Activated naive CD8-positive, alpha-beta T cell (primary cell): Measurements from ENCODE around the gene SLC23A1.
"Not testable (repeated sequence)": the region's sequence is repeated elsewhere in the genome, so short reads cannot be mapped to it uniquely, and the experiment has no call there.

Experiments used
- H3K27ac Mint-ChIP-seq: one replicate; pipeline ENCODE4 v1.8.0; 2021; ENCODE audit warnings: mixed read lengths
- H3K27me3 Mint-ChIP-seq: one replicate; pipeline ENCODE4 v1.8.0; 2021; ENCODE audit warnings: mixed read lengths
- H3K36me3 Mint-ChIP-seq: one replicate; pipeline ENCODE4 v1.8.0; 2021; ENCODE audit warnings: mixed read lengths
- H3K4me1 Mint-ChIP-seq: one replicate; pipeline ENCODE4 v1.8.0; 2021; ENCODE audit warnings: low read depth, mixed read lengths
- H3K4me3 Mint-ChIP-seq: one replicate; pipeline ENCODE4 v1.8.0; 2021; ENCODE audit warnings: mild to moderate bottlenecking, mixed read lengths
- H3K9me3 Mint-ChIP-seq: one replicate; pipeline ENCODE4 v1.8.0; 2021; ENCODE audit warnings: low read depth, mixed read lengths

SLC23A1 gene

GRCh38 chr5:139413153-139413552 lies 30.1 kb upstream of the SLC23A1 start:
- H3K4me1 Mint-ChIP-seq, result peaks cover 30% of the 10 kb centered on the region
- H3K27ac Mint-ChIP-seq, result no peak overlapping the region
- H3K36me3 Mint-ChIP-seq, result peaks cover 26% of the 10 kb centered on the region
- no peaks in the 10 kb centered on the region for H3K27me3 Mint-ChIP-seq
- no peaks in the 10 kb centered on the region for H3K9me3 Mint-ChIP-seq
- H3K4me3 Mint-ChIP-seq, result no peak overlapping the region

GRCh38 chr5:139410993-139411828 lies 28.1 kb upstream of the SLC23A1 start:
- H3K27me3 Mint-ChIP-seq, result no peaks in the 10 kb centered on the region
- no peak overlapping the region for H3K27ac Mint-ChIP-seq
- H3K4me3 Mint-ChIP-seq, result no peak overlapping the region
- H3K36me3 Mint-ChIP-seq, result peaks cover 23% of the 10 kb centered on the region
- no peaks in the 10 kb centered on the region for H3K9me3 Mint-ChIP-seq
- peaks cover 30% of the 10 kb centered on the region for H3K4me1 Mint-ChIP-seq

GRCh38 chr5:139410121-139410992 lies 27.3 kb upstream of the SLC23A1 start:
- Mint-ChIP-seq H3K27ac (no peak overlapping the region), H3K9me3 (no peaks in the 10 kb centered on the region), H3K36me3 (peaks cover 22% of the 10 kb centered on the region), H3K4me1 (peaks cover 22% of the 10 kb centered on the region), H3K27me3 (no peaks in the 10 kb centered on the region), H3K4me3 (no peak overlapping the region)

- H3K27me3 Mint-ChIP-seq, H3K9me3 Mint-ChIP-seq, H3K4me3 Mint-ChIP-seq, H3K27ac Mint-ChIP-seq: not testable (repeated sequence)
- H3K36me3 Mint-ChIP-seq, result peaks cover 19% of the 10 kb centered on the region
- peaks cover 17% of the 10 kb centered on the region for H3K4me1 Mint-ChIP-seq
Observed at GRCh38 chr5:139409116-139409515, 26.0 kb upstream of the SLC23A1 start.

- Mint-ChIP-seq H3K4me3 (no peak overlapping the region), H3K36me3 (peaks cover 14% of the 10 kb centered on the region), H3K4me1 (peaks cover 19% of the 10 kb centered on the region), H3K27ac (no peak overlapping the region), H3K27me3 (no peaks in the 10 kb centered on the region), H3K9me3 (no peaks in the 10 kb centered on the region)
Observed at GRCh38 chr5:139408191-139408590, 25.1 kb upstream of the SLC23A1 start.

GRCh38 chr5:139407517-139407916 lies 24.4 kb upstream of the SLC23A1 start:
- no peak overlapping the region for H3K27ac Mint-ChIP-seq
- H3K9me3 Mint-ChIP-seq, result no peaks in the 10 kb centered on the region
- peaks cover 26% of the 10 kb centered on the region for H3K4me1 Mint-ChIP-seq
- no peak overlapping the region for H3K4me3 Mint-ChIP-seq
- H3K36me3 Mint-ChIP-seq, result peaks cover 11% of the 10 kb centered on the region
- no peaks in the 10 kb centered on the region for H3K27me3 Mint-ChIP-seq

- Mint-ChIP-seq H3K27ac (no peak overlapping the region), H3K36me3 (peaks cover 10% of the 10 kb centered on the region), H3K27me3 (no peaks in the 10 kb centered on the region), H3K4me1 (peaks cover 29% of the 10 kb centered on the region), H3K9me3 (no peaks in the 10 kb centered on the region), H3K4me3 (no peak overlapping the region)
Observed at GRCh38 chr5:139406963-139407362, 23.9 kb upstream of the SLC23A1 start.

- Mint-ChIP-seq H3K4me3 (peak overlapping the region; percentile 96), H3K4me1 (peaks cover 29% of the 10 kb centered on the region), H3K27ac (peak overlapping the region; percentile 100), H3K9me3 (no peaks in the 10 kb centered on the region), H3K36me3 (no peaks in the 10 kb centered on the region), H3K27me3 (no peaks in the 10 kb centered on the region)
Observed at GRCh38 chr5:139404484-139404840, 21.4 kb upstream of the SLC23A1 start.

- Mint-ChIP-seq H3K27ac (peak within 1 kb of the TSS; percentile 100), H3K4me1 (peaks cover 29% of the 10 kb centered on the region), H3K4me3 (peak within 1 kb of the TSS; percentile 96), H3K36me3 (no peaks in the 10 kb centered on the region), H3K9me3 (no peaks in the 10 kb centered on the region), H3K27me3 (no peaks in the 10 kb centered on the region)
Observed at GRCh38 chr5:139403787-139404483, 20.8 kb upstream of the SLC23A1 start, which contains the start of gene SPATA24. Gene SPATA24 (minus strand): TSS chr5:139404089. CDS start chr5:139404060, 29 bp downstream.

GRCh38 chr5:139403418-139403786 lies 20.3 kb upstream of the SLC23A1 start:
- Mint-ChIP-seq H3K27me3 (no peaks in the 10 kb centered on the region), H3K36me3 (no peaks in the 10 kb centered on the region), H3K9me3 (no peaks in the 10 kb centered on the region), H3K27ac (peak overlapping the region; percentile 100), H3K4me1 (peaks cover 29% of the 10 kb centered on the region), H3K4me3 (peak overlapping the region; percentile 96)

- peak overlapping the region; percentile 96 for H3K4me3 Mint-ChIP-seq
- peak overlapping the region; percentile 100 for H3K27ac Mint-ChIP-seq
- H3K4me1 Mint-ChIP-seq, result peaks cover 29% of the 10 kb centered on the region
- no peaks in the 10 kb centered on the region for H3K36me3 Mint-ChIP-seq
- no peaks in the 10 kb centered on the region for H3K9me3 Mint-ChIP-seq
- H3K27me3 Mint-ChIP-seq, result no peaks in the 10 kb centered on the region
Observed at GRCh38 chr5:139402561-139403158, 19.6 kb upstream of the SLC23A1 start.

GRCh38 chr5:139401546-139401945 lies 18.4 kb upstream of the SLC23A1 start:
- Mint-ChIP-seq H3K4me1 (peaks cover 24% of the 10 kb centered on the region), H3K27me3 (no peaks in the 10 kb centered on the region), H3K36me3 (no peaks in the 10 kb centered on the region), H3K4me3 (no peak overlapping the region), H3K9me3 (no peaks in the 10 kb centered on the region), H3K27ac (no peak overlapping the region)

GRCh38 chr5:139399501-139400121 lies 16.5 kb upstream of the SLC23A1 start:
- Mint-ChIP-seq H3K36me3 (peaks cover 3% of the 10 kb centered on the region), H3K27me3 (no peaks in the 10 kb centered on the region), H3K4me3 (no peak overlapping the region), H3K27ac (no peak overlapping the region), H3K9me3 (no peaks in the 10 kb centered on the region), H3K4me1 (peaks cover 23% of the 10 kb centered on the region)

- Mint-ChIP-seq H3K9me3 (no peaks in the 10 kb centered on the region), H3K27ac (no peak overlapping the region), H3K4me3 (no peak overlapping the region), H3K36me3 (peaks cover 3% of the 10 kb centered on the region), H3K27me3 (no peaks in the 10 kb centered on the region), H3K4me1 (peaks cover 11% of the 10 kb centered on the region)
Observed at GRCh38 chr5:139397921-139398320, 14.8 kb upstream of the SLC23A1 start.
